ENCODE data around the gene VCL. TPM values are rescaled to one million over a fixed set of nuclear protein-coding genes. Genes with fewer than 3 reads are reported as not detected.

Gene VCL
- total RNA-seq, 4 donors from 2014 or later, result 69.1 to 109 (median 90.1) TPM

- ATAC-seq (ENCODE audit: low FRiP score) (peak; percentile 32), DNase-seq (ENCODE audit: low spot score) (no peak)
- TF ChIP-seq CTCF (IDR thresholded peaks at IDR 0.05), result no peak
Measured at GRCh38 chr10:74078037-74078436, 80.1 kb downstream of the VCL start.

DNA sequence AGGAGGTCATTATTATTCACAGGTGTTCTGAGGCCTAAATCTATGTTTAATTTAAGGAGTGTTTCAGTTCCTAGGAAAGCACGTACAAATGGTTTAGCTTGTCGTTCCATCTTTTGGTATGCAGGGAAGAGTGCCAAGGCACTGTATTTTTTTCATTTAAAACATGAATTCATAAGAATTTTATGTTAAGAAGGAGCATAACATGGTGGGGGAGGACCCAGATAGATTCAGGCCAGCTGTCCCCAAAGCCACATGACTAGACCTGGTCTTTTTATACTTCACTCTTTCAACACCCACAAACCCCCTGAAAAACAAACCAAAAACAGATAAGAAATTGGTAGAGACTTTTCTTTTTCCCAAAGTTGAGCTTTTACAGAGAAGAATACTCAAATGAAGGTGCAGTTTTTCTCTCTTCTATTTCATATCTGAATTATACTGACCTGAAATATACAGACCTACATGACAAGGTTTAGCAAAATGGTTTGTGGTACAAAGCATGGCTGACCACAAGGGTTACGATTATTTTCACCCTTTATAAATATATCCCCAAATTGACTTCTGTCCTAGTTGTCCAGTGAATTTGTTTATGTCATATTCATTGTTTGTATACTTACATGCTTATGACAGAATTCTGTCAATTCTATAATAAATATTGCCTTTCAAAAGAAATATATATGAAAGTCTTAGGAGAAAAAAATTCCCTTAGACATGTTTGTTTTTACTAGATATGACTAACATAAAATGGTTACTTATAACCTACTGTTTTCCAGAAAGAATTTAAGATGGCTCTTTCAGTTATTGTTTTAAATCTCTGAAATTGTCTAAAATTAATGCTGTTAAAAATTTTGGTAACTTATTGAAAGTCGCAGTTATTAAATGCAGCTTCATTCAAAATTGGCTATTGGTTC, 81.4 kb downstream of the VCL start:
- ATAC-seq (ENCODE audit: low FRiP score) (no peak), DNase-seq (ENCODE audit: low spot score) (no peak)
- no peak for TF ChIP-seq CTCF (IDR thresholded peaks at IDR 0.05)

- no peak for TF ChIP-seq CTCF (IDR thresholded peaks at IDR 0.05)
- ATAC-seq (ENCODE audit: low FRiP score) (no peak), DNase-seq (ENCODE audit: low spot score) (no peak)
Measured at GRCh38 chr10:74079936-74080590, 82.1 kb downstream of the VCL start.

DNA sequence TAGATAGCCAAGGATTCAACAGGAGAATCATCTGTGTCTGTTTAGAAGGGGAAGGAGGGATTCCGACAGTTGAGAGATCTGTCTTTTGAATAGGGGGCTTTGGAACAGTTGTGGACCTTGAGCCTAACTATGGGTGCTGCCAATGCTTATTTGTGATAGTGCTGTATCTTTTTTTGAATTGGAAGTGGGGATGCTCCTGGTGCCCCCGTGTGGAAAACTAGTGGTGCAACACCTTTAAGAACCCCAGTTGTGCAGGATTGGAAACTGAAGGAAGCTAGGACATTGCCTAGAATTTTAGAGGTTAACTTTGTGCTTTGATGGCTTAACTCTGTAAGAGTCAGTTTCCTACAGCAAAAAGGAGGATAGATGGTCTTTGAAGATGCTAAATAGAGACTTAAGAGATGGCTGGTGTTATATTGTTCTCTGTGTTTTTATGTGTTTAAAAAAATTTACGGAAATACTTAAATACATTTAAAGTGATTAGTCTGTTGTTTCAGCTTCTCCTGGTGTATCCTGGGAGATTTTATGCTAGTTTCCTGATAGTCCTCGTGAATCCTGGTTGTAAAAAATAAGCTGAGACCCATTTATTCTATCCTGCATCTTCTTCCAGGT, 83.4 kb downstream of the VCL start:
- no peak for DNase-seq (ENCODE audit: low spot score)
- no peak for ATAC-seq (ENCODE audit: low FRiP score)

GRCh38 chr10:74081941-74082718, 84.2 kb downstream of the VCL start:
- no peak for ATAC-seq (ENCODE audit: low FRiP score)
- DNase-seq (ENCODE audit: low spot score), result no peak
- no peak for TF ChIP-seq CTCF (IDR thresholded peaks at IDR 0.05)

More for the DNA sequence above, 83.4 kb downstream of the VCL start:
- no peak for TF ChIP-seq CTCF (IDR thresholded peaks at IDR 0.05)

DNA sequence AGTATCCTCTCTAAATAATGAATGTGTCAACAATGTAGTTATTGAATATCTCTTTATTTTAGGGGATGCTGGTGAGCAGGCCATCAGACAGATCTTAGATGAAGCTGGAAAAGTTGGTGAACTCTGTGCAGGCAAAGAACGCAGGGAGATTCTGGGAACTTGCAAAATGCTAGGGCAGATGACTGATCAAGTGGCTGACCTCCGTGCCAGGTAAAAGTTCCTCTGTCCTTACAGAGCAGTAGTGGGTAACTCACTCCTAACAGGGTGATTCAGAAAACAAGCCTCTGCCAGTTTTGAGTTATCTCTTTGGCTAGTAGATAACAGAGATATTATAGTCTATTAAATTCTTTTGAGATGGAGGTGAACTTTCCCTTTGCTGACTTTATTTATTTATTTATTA, 85.4 kb downstream of the VCL start:
- no peak for TF ChIP-seq CTCF (IDR thresholded peaks at IDR 0.05)
- ATAC-seq (ENCODE audit: low FRiP score) (peak; percentile 68), DNase-seq (ENCODE audit: low spot score) (no peak)

Measured in omental fat pad (tissue), 4 donors.